K562 (cell line): Measurements from ENCODE around the gene TPCN1. TPM values are rescaled to one million over a fixed set of nuclear protein-coding genes. Genes with fewer than 3 reads are reported as not detected.

ENCODE experiments used
- ADNP ChIP-seq: fragments of 200-800 bp; sonication (Bioruptor generic); IDR thresholded peaks from 2 replicates; pipeline ENCODE4 v1.6.1; 2016; ENCODE audit warnings: missing genetic modification characterization, missing compliant biosample characterization
- BCOR ChIP-seq: fragments of 450-650 bp; IDR thresholded peaks from 2 replicates; pipeline ENCODE4 v1.6.1; 2016
- CREB3L1 ChIP-seq: fragments of 450-650 bp; IDR thresholded peaks from 2 replicates; pipeline ENCODE4 v1.6.1; 2014; ENCODE audit warnings: low read depth, mild to moderate bottlenecking, moderate library complexity, borderline replicate concordance
- MAX ChIP-seq: sonication (generic); formaldehyde crosslinking; IDR thresholded peaks from 2 replicates; pipeline ENCODE4 v1.9.0; 2022; ENCODE audit warnings: mild to moderate bottlenecking, missing genetic modification reagents
- MGA ChIP-seq: fragments of 450-650 bp; IDR thresholded peaks from 2 replicates; pipeline ENCODE4 v1.6.1; 2016; ENCODE audit warnings: mild to moderate bottlenecking, moderate library complexity
- ZBTB8A ChIP-seq: fragments of 450-650 bp; IDR thresholded peaks from 2 replicates; pipeline ENCODE4 v1.6.1; 2018; ENCODE audit warnings: mild to moderate bottlenecking, moderate library complexity; ENCODE audit not compliant: partially characterized antibody
- ZNF146 ChIP-seq: IDR thresholded peaks from one replicate; pipeline ENCODE4 v1.6.1; 2018; ENCODE audit warnings: missing compliant biosample characterization; ENCODE audit not compliant: unreplicated experiment
- polyA plus RNA-seq, 8 experiments: library from polyadenylated mRNA; depleted of rRNA in 4 of 8; stranded (reverse) in 5 of 8; unstranded in 3 of 8; fragments of >200 nt; fragmentation: Nextera tagmentation in 2 of 8; fragmentation: Illumina TruSeq in 1 of 8; extraction: Ambion mirVana in 2 of 8; extraction: Trizol in 1 of 8; gene quantifications; 2 replicates each; pipeline versions ENCODE4 v1.2.1 to v1.2.3, GENCODE V29; 2011 to 2014; ENCODE audit warnings: inconsistent platforms in 1 of 8, missing spikeins in 1 of 8
- total RNA-seq, 7 experiments: library from RNA; depleted of rRNA in 6 of 7; stranded (reverse); fragments of >200 nt in 6 of 7; fragmentation: Illumina TruSeq in 2 of 7; extraction: Trizol in 2 of 7; gene quantifications; 2 replicates each; pipeline versions ENCODE4 v1.2.1 to v1.2.3, GENCODE V29; 2011 to 2021; ENCODE audit warnings: low replicate concordance in 1 of 7

The TPCN1 gene
- total and polyA plus RNA-seq, 9 of the 15 experiments (the other 6 are each of a cell fraction or from before 2014, with no cell fraction given) = 0.80 to 23.8 (median 7.4) TPM

GRCh38 chr12:113329022-113329790 is 107.9 kb downstream of the TPCN1 start (continued):
- TF ChIP-seq MGA (no peak), CREB3L1 (no peak), ADNP (peak; percentile 58; the same call in 1 of the 2 replicates), BCOR (peak; percentile 28; the same call in 1 of the 2 replicates), MAX (no peak), ZNF146 (no peak), ZBTB8A (no peak)
